SH-SY5Y (cell line): Measurements from ENCODE around the gene TANGO2.

ENCODE experiments used
- GATA2 ChIP-seq: IDR thresholded peaks from 2 replicates; pipeline ENCODE4 v1.6.1; 2011; ENCODE audit warnings: mild to moderate bottlenecking, low read depth, low read length
- GATA3 ChIP-seq: IDR thresholded peaks from 2 replicates; pipeline ENCODE4 v1.6.1; 2011; ENCODE audit warnings: low read depth, mild to moderate bottlenecking, low read length, moderate library complexity

- no peak for TF ChIP-seq GATA2
- TF ChIP-seq GATA3: no peak
Measured at GRCh38 chr22:20029550-20030225, 8.8 kb downstream of the TANGO2 start.
